ENCODE measurements around the gene TRHDE. TPM values are rescaled to one million over a fixed set of nuclear protein-coding genes. Genes with fewer than 3 reads are reported as not detected.

The TRHDE gene
- total and polyA plus RNA-seq, 3 experiments from 2014 or later = not detected

DNA sequence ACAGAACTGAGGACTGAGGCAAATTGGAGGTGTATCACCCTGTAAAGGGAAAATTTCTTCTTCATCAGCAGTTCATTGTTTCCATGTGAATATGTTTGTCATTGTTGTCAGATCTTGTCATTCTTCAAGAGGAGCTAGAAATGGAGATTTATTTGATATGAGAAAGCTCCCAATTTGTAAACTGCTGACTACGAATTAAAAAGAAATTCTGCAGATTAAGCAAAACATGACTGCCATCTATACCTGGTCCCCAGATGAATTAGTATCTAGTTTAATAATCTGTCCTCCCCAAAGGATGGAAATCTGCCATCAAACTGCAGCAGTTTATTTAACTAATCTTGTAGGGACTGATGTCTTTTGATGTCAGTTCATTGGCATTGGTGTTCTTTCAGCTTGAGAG is 162.8 kb downstream of the TRHDE start:
- H3K9me3 ChIP-seq (ENCODE audit: low read length) = no peaks in the 10 kb centered on the region
- Mint-ChIP-seq H3K27me3 (no peaks in the 10 kb centered on the region), H3K36me3 (no peaks in the 10 kb centered on the region), H3K4me3 (no peak overlapping the region), H3K9me3 (peaks cover 0 to 14% (median 6%) of the 10 kb centered on the region in 5 donors), H3K4me1 (no peaks in the 10 kb centered on the region), H3K27ac (no peak overlapping the region)
- ChIA-PET CTCF (no interaction called here), POLR2A (no interaction called here)
- H3K27ac ChIP-seq (ENCODE audit: low read depth, low read length) = no peak overlapping the region
- no peak overlapping the region for H3K4me3 ChIP-seq (ENCODE audit: low read length)
- DNase-seq = no peak
- no peaks in the 10 kb centered on the region for H3K27me3 ChIP-seq (ENCODE audit: insufficient read depth, low read length, poor library complexity, severe bottlenecking)
- no peaks in the 10 kb centered on the region for H3K36me3 ChIP-seq (ENCODE audit: insufficient read depth, low read length)
- no peaks in the 10 kb centered on the region for H3K4me1 ChIP-seq (ENCODE audit: insufficient read depth, low read length)

DNA sequence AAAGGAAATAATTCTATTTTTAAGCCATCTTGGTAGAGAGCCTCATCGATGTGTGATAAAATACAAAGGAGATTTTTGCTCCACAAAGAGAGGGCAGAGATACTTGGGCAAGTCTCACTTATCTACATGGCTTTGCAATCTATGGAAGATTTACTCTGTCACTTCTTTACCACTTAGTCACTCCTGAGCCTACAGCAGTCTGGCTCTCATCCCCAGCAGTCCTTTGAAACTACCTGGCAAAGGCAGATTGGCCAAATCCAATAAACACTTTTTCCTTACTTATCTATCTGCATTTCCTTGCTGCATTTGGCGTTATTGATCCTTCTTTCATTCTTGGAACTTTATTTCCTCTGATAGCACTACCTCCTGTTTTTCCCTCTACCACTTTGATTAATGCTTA is 170.0 kb downstream of the TRHDE start:
- DNase-seq = no peak
- Mint-ChIP-seq H3K27ac (no peak overlapping the region), H3K36me3 (no peaks in the 10 kb centered on the region), H3K9me3 (peaks cover 2 to 22% (median 8%) of the 10 kb centered on the region in 5 donors), H3K27me3 (peaks cover 0 to 2% of the 10 kb centered on the region in 2 donors), H3K4me1 (no peaks in the 10 kb centered on the region), H3K4me3 (no peak overlapping the region)
- Histone ChIP-seq H3K27me3 (ENCODE audit: insufficient read depth, low read length, poor library complexity, severe bottlenecking) (no peaks in the 10 kb centered on the region), H3K9me3 (ENCODE audit: low read length) (no peaks in the 10 kb centered on the region), H3K36me3 (ENCODE audit: insufficient read depth, low read length) (no peaks in the 10 kb centered on the region), H3K27ac (ENCODE audit: low read depth, low read length) (no peak overlapping the region), H3K4me3 (ENCODE audit: low read length) (no peak overlapping the region), H3K4me1 (ENCODE audit: insufficient read depth, low read length) (no peaks in the 10 kb centered on the region)
- CTCF ChIA-PET = no interaction called here
- POLR2A ChIA-PET = no interaction called here

DNA sequence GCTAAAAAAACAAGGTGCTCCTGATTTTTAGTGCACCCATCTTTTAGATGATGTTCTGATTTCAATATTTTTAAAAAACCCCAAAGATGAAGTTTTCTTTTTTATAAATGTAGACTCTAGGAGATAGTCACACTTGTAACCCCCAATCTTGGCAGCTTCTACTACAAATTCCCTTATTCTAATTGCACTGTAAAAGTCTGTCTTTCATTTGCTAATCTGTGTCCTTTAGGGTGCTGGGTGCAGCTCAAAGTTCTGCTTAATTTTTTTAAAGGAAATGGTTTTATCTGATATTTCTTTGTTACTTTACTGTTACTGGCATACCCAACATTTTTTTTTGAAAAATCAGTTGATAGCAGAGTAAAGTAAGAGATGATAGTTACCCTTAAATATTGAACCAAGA is 172.0 kb downstream of the TRHDE start:
- Mint-ChIP-seq H3K4me1 (no peaks in the 10 kb centered on the region), H3K27ac (no peak overlapping the region), H3K36me3 (no peaks in the 10 kb centered on the region), H3K27me3 (peaks cover 0 to 2% of the 10 kb centered on the region in 2 donors), H3K9me3 (peaks cover 3 to 16% (median 6%) of the 10 kb centered on the region in 5 donors), H3K4me3 (no peak overlapping the region)
- no peak overlapping the region for H3K27ac ChIP-seq (ENCODE audit: low read depth, low read length)
- CTCF ChIA-PET = no interaction called here
- H3K36me3 ChIP-seq (ENCODE audit: insufficient read depth, low read length) = no peaks in the 10 kb centered on the region
- H3K27me3 ChIP-seq (ENCODE audit: insufficient read depth, low read length, poor library complexity, severe bottlenecking) = no peaks in the 10 kb centered on the region
- H3K9me3 ChIP-seq (ENCODE audit: low read length) = no peaks in the 10 kb centered on the region
- DNase-seq = no peak
- POLR2A ChIA-PET = no interaction called here
- H3K4me3 ChIP-seq (ENCODE audit: low read length) = no peak overlapping the region
- no peaks in the 10 kb centered on the region for H3K4me1 ChIP-seq (ENCODE audit: insufficient read depth, low read length)

DNA sequence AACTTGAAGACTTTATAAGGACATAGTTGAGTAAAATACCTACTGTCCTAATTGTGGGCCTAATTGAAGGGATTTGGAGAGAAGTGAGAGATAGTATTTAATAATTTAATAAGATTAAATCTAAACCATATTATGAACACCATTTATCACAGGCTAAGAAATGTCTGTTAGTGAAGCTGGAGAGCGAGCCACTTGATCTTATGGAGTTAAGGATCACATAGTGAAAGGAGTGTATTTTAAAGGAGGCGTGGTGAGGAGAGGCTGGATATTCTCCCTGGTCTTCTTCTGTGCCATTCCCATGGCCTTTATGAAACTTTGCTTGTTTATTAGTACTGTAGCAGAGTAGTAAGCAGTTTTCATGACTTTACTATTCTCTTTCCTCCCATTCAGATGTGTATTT is 172.4 kb downstream of the TRHDE start:
- peaks cover 0 to 2% of the 10 kb centered on the region in 2 donors for H3K27me3 Mint-ChIP-seq
- no peaks in the 10 kb centered on the region for H3K27me3 ChIP-seq (ENCODE audit: insufficient read depth, low read length, poor library complexity, severe bottlenecking)
- H3K9me3 Mint-ChIP-seq = peaks cover 1 to 12% (median 5%) of the 10 kb centered on the region in 5 donors
- H3K36me3 Mint-ChIP-seq = no peaks in the 10 kb centered on the region
- H3K27ac ChIP-seq (ENCODE audit: low read depth, low read length) = no peak overlapping the region
- no peaks in the 10 kb centered on the region for H3K36me3 ChIP-seq (ENCODE audit: insufficient read depth, low read length)
- no peaks in the 10 kb centered on the region for H3K4me1 Mint-ChIP-seq
- ChIA-PET POLR2A (no interaction called here), CTCF (no interaction called here)
- no peak for DNase-seq
- H3K4me3 Mint-ChIP-seq = no peak overlapping the region
- H3K9me3 ChIP-seq (ENCODE audit: low read length) = no peaks in the 10 kb centered on the region
- no peak overlapping the region for H3K4me3 ChIP-seq (ENCODE audit: low read length)
- H3K4me1 ChIP-seq (ENCODE audit: insufficient read depth, low read length) = no peaks in the 10 kb centered on the region
- no peak overlapping the region for H3K27ac Mint-ChIP-seq

DNA sequence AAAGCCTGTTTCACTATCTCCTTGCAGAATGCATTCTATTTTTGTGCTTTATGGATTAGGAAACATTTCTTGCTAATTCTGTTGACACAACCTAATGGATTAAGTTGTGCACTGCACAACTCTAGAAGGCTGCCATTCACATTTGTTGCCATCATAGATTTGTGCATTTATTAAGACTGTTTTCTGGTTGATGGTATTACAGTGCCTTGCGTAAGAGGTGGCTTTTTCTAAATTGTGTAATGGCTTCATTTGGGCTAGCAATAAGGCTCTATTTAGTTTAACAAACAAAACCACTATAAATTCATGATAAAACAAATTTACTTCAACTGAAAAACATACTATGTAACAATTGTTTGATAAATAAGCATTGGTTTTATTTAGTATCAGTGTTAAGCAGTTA is 175.9 kb downstream of the TRHDE start:
- no peaks in the 10 kb centered on the region for H3K9me3 ChIP-seq (ENCODE audit: low read length)
- H3K36me3 ChIP-seq (ENCODE audit: insufficient read depth, low read length) = no peaks in the 10 kb centered on the region
- POLR2A ChIA-PET = no interaction called here
- peaks cover 0 to 10% (median 2%) of the 10 kb centered on the region in 5 donors for H3K9me3 Mint-ChIP-seq
- DNase-seq = no peak
- no peaks in the 10 kb centered on the region for H3K27me3 Mint-ChIP-seq
- no peak overlapping the region for H3K4me3 ChIP-seq (ENCODE audit: low read length)
- H3K27me3 ChIP-seq (ENCODE audit: insufficient read depth, low read length, poor library complexity, severe bottlenecking) = no peaks in the 10 kb centered on the region
- CTCF ChIA-PET = no interaction called here
- H3K4me3 Mint-ChIP-seq = no peak overlapping the region
- H3K4me1 Mint-ChIP-seq = no peaks in the 10 kb centered on the region
- no peaks in the 10 kb centered on the region for H3K36me3 Mint-ChIP-seq
- H3K27ac ChIP-seq (ENCODE audit: low read depth, low read length) = no peak overlapping the region
- no peaks in the 10 kb centered on the region for H3K4me1 ChIP-seq (ENCODE audit: insufficient read depth, low read length)
- no peak overlapping the region for H3K27ac Mint-ChIP-seq

DNA sequence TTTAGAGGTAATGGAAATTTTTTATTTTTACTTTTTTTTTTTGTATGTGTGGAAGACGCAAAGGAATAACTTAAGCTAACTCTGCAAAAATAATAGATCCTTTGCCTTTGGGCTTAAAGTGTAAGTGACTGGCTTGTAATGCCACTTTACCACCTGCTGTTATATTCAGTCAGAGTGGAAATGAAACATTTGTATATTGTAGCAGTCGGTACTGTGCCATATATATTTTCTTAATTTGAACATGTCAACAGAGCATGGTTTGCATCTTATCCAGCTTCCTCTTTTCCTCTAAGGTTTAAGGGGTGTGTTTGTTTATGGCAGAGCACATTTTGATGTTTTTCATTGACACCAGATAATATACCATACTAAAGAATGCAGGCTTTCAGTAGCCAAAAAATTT is 176.6 kb downstream of the TRHDE start:
- Mint-ChIP-seq H3K36me3 (no peaks in the 10 kb centered on the region), H3K27ac (no peak overlapping the region)
- CTCF ChIA-PET = no interaction called here

DNA sequence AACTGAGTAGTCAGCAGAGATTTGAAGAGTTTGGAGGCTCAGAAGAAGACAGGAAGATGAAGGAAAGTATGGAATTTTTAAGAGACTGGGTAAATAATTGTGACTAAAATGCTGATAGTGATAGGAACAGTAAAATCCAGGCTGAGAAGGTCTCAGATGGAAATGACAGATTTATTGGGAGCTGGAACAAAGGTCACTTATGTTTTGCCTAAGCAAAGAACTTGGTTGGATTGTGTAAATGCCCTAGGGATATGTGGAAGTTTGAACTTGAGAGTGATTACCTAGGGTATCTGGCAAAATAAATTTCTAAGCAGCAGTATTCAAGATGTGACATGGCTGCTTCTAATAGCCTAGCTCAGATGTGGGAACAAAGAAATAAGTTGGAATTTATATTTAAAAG is 180.9 kb downstream of the TRHDE start:
- CTCF ChIA-PET = no interaction called here
- no peak overlapping the region for H3K4me3 Mint-ChIP-seq
- no peaks in the 10 kb centered on the region for H3K4me1 Mint-ChIP-seq
- no peak for DNase-seq
- no peak overlapping the region for H3K27ac Mint-ChIP-seq
- H3K9me3 Mint-ChIP-seq = peaks cover 0 to 18% (median 2%) of the 10 kb centered on the region in 5 donors
- no peaks in the 10 kb centered on the region for H3K36me3 ChIP-seq (ENCODE audit: insufficient read depth, low read length)
- no peaks in the 10 kb centered on the region for H3K36me3 Mint-ChIP-seq
- no peaks in the 10 kb centered on the region for H3K27me3 Mint-ChIP-seq
- POLR2A ChIA-PET = no interaction called here
- no peaks in the 10 kb centered on the region for H3K27me3 ChIP-seq (ENCODE audit: insufficient read depth, low read length, poor library complexity, severe bottlenecking)
- H3K4me3 ChIP-seq (ENCODE audit: low read length) = no peak overlapping the region
- no peaks in the 10 kb centered on the region for H3K9me3 ChIP-seq (ENCODE audit: low read length)
- H3K4me1 ChIP-seq (ENCODE audit: insufficient read depth, low read length) = no peaks in the 10 kb centered on the region
- no peak overlapping the region for H3K27ac ChIP-seq (ENCODE audit: low read depth, low read length)

More for the DNA sequence above, 176.6 kb downstream of the TRHDE start:
- POLR2A ChIA-PET = no interaction called here
- Histone ChIP-seq H3K4me3 (ENCODE audit: low read length) (no peak overlapping the region), H3K9me3 (ENCODE audit: low read length) (no peaks in the 10 kb centered on the region), H3K4me1 (ENCODE audit: insufficient read depth, low read length) (no peaks in the 10 kb centered on the region), H3K27me3 (ENCODE audit: insufficient read depth, low read length, poor library complexity, severe bottlenecking) (no peaks in the 10 kb centered on the region), H3K27ac (ENCODE audit: low read depth, low read length) (no peak overlapping the region), H3K36me3 (ENCODE audit: insufficient read depth, low read length) (no peaks in the 10 kb centered on the region)
- Mint-ChIP-seq H3K27me3 (no peaks in the 10 kb centered on the region), H3K9me3 (peaks cover 0 to 10% (median 2%) of the 10 kb centered on the region in 5 donors), H3K4me1 (no peaks in the 10 kb centered on the region), H3K4me3 (no peak overlapping the region)
- DNase-seq = no peak

DNA sequence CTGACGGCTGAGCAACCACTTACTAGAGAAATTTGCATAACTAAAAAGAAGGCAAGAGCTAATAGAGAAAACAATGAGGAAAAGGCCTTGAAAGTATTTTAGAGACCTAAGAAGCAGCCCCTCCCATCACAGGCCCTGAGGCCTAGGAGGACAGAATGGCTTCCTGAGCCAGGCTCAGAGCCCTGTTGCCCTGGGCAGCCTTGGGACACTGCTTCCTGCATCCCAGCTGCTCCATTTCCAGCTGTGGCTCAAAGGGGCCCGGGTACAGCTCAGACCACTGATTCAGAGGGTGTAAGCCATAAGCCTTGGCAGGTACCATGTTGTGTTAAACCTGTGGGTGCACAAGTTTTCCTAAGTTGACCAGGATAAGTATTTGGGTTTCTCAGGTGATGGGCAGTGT is 181.4 kb downstream of the TRHDE start:
- no peak for DNase-seq
- ChIA-PET CTCF (no interaction called here), POLR2A (no interaction called here)
- H3K27ac ChIP-seq (ENCODE audit: low read depth, low read length) = no peak overlapping the region
- no peaks in the 10 kb centered on the region for H3K4me1 Mint-ChIP-seq
- H3K36me3 ChIP-seq (ENCODE audit: insufficient read depth, low read length) = no peaks in the 10 kb centered on the region
- H3K27me3 ChIP-seq (ENCODE audit: insufficient read depth, low read length, poor library complexity, severe bottlenecking) = no peaks in the 10 kb centered on the region
- no peaks in the 10 kb centered on the region for H3K36me3 Mint-ChIP-seq
- no peaks in the 10 kb centered on the region for H3K4me1 ChIP-seq (ENCODE audit: insufficient read depth, low read length)
- peaks cover 0 to 18% (median 2%) of the 10 kb centered on the region in 5 donors for H3K9me3 Mint-ChIP-seq
- H3K27ac Mint-ChIP-seq = no peak overlapping the region
- no peaks in the 10 kb centered on the region for H3K9me3 ChIP-seq (ENCODE audit: low read length)
- no peak overlapping the region for H3K4me3 ChIP-seq (ENCODE audit: low read length)
- no peak overlapping the region for H3K4me3 Mint-ChIP-seq
- H3K27me3 Mint-ChIP-seq = no peaks in the 10 kb centered on the region

DNA sequence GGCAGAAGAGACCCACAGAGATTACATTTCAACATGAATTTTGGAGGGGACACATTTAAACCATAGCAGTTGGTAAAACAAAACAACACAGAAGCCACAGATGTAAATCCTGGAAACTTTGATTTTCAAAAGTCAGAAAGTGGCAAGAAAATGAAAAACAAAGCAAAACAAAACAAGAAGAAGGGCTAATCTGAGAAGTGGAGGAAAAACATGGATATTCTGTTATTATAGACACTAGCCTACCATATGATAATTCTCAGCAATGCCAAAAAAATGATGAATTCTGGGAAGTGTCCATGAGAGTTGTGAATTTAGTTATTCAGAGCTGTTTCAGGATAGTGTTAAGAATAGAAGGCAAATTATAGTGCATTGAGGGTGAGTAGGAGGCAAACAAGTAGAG is 192.3 kb downstream of the TRHDE start:
- Mint-ChIP-seq H3K36me3 (no peaks in the 10 kb centered on the region), H3K9me3 (peaks cover 0 to 3% (median 2%) of the 10 kb centered on the region in 5 donors), H3K4me1 (no peaks in the 10 kb centered on the region), H3K27ac (no peak overlapping the region), H3K27me3 (no peaks in the 10 kb centered on the region), H3K4me3 (no peak overlapping the region)
- H3K4me1 ChIP-seq (ENCODE audit: insufficient read depth, low read length) = no peaks in the 10 kb centered on the region
- H3K9me3 ChIP-seq (ENCODE audit: low read length) = no peaks in the 10 kb centered on the region
- no peaks in the 10 kb centered on the region for H3K27me3 ChIP-seq (ENCODE audit: insufficient read depth, low read length, poor library complexity, severe bottlenecking)
- no peak overlapping the region for H3K27ac ChIP-seq (ENCODE audit: low read depth, low read length)
- DNase-seq = no peak
- no peaks in the 10 kb centered on the region for H3K36me3 ChIP-seq (ENCODE audit: insufficient read depth, low read length)
- POLR2A ChIA-PET = no interaction called here
- CTCF ChIA-PET = no interaction called here
- H3K4me3 ChIP-seq (ENCODE audit: low read length) = no peak overlapping the region
